Thymus (tissue), 11 donors: ENCODE results near the gene TAS1R2. TPM values are rescaled to one million over a fixed set of nuclear protein-coding genes. Genes with fewer than 3 reads are reported as not detected.

Source experiments
- DNase-seq, 9 donors: peaks; one replicate each; pipeline ENCODE4 v3.0.0-alpha.2; 2013; ENCODE audit warnings: low spot score in 9 of 9, low read depth in 6 of 9, missing footprints in 1 of 9
- H3K27ac ChIP-seq, 2 donors: one replicate each; pipeline ENCODE4 v1.5.1; 2013; ENCODE audit warnings: control low read depth in 1 of 2, low read depth in 1 of 2, low read length in 1 of 2, mild to moderate bottlenecking in 1 of 2, moderate library complexity in 1 of 2
- H3K27me3 ChIP-seq, 2 donors: one replicate each; pipeline ENCODE4 v1.5.1; 2013; ENCODE audit warnings: low read length in 1 of 2; ENCODE audit not compliant: control insufficient read depth in 2 of 2, insufficient read depth in 1 of 2
- H3K36me3 ChIP-seq, 2 donors: one replicate each; pipeline ENCODE4 v1.5.1; 2013; ENCODE audit warnings: low read length in 1 of 2, mild to moderate bottlenecking in 1 of 2, moderate library complexity in 1 of 2; ENCODE audit not compliant: control insufficient read depth in 2 of 2, insufficient read depth in 2 of 2
- H3K4me1 ChIP-seq, 2 donors: one replicate each; pipeline ENCODE4 v1.5.1; 2013; ENCODE audit warnings: low read length in 2 of 2; ENCODE audit not compliant: control insufficient read depth in 2 of 2, insufficient read depth in 2 of 2
- H3K4me3 ChIP-seq, 2 donors: one replicate each; pipeline ENCODE4 v1.5.1; 2013; ENCODE audit warnings: low read length in 2 of 2, control low read depth in 1 of 2, mild to moderate bottlenecking in 1 of 2
- H3K9me3 ChIP-seq, 2 donors: one replicate each; pipeline ENCODE4 v1.5.1; 2013; ENCODE audit warnings: low read length in 1 of 2, mild to moderate bottlenecking in 1 of 2; ENCODE audit not compliant: control insufficient read depth in 2 of 2, insufficient read depth in 1 of 2
- WGBS: extraction: QIAGEN DNeasy Blood & Tissue Kit; methylation state at CpG from one replicate; pipeline ENCODE4 v1.1.7; 2013; 5-methylcytosine and 5-hydroxymethylcytosine counted together
- polyA plus RNA-seq: library from polyadenylated mRNA; stranded (reverse); fragments of 200-250 nt; gene quantifications from one replicate; pipeline ENCODE4 v1.2.3, GENCODE V29; 2013
- total RNA-seq: library from RNA; stranded (reverse); fragments of 120-200 nt; gene quantifications from one replicate; pipeline ENCODE4 v1.2.4, GENCODE V29; 2013
- donor health status: healthy.

TAS1R2 gene
- total and polyA plus RNA-seq, 2 donors: 0.02 TPM; not detected in 1

DNA sequence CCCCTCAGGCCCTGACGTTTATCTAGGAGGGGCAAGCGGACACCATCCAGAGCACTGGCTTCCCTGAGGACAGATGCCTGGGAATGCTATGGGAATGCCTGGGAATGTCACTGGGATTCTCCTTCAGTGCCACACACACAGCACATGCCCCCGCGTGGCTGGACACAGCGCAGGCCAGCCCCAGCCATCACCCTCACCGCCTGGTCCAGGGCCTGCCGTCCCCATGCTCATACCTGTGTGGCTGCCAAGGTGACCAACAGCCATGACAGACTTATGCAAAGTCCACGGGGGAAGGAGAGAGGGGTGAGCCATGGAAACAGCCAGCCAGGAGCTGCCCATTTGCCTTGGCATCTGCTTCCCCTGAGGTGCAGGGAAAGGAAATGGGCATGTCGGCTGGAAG, 5.7 kb upstream of the TAS1R2 start:
- Histone ChIP-seq H3K36me3 (no peaks in the 10 kb centered on the region), H3K9me3 (no peaks in the 10 kb centered on the region), H3K4me1 (no peaks in the 10 kb centered on the region), H3K4me3 (no peak overlapping the region), H3K27me3 (peaks cover 0 to 10% of the 10 kb centered on the region in 2 donors), H3K27ac (no peak overlapping the region)
- 82% methylated on average over 9 of the region's 9 CpGs for WGBS
- no peak for DNase-seq

GRCh38 chr1:18861590-18861989, 2.1 kb upstream of the TAS1R2 start:
- no peaks in the 10 kb centered on the region for H3K36me3 ChIP-seq
- 85% methylated on average over 8 of the region's 8 CpGs for WGBS
- H3K4me3 ChIP-seq: no peak overlapping the region
- peaks cover 0 to 10% of the 10 kb centered on the region in 2 donors for H3K27me3 ChIP-seq
- no peaks in the 10 kb centered on the region for H3K4me1 ChIP-seq
- no peak overlapping the region for H3K27ac ChIP-seq
- H3K9me3 ChIP-seq: no peaks in the 10 kb centered on the region
- no peak for DNase-seq

DNA sequence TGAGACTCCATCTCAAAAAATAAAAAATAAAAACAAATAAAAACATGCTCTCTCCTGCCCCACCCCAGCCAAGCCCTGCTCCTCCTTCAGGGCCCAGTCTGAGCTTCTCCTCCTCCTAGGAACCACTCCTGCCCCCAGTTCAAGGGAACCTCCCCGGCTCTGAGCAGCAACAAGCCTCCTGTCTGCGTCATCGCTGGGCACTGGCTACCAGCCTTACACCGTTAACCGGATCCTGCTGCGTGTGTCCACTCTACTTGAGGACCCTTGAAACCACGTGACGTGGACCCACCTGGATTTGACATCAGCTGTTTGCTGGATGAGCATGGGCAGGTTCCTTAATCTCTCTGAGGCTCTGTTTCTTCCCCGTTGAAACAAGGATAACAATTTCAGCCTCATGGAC, 1.6 kb upstream of the TAS1R2 start:
- peaks cover 0 to 10% of the 10 kb centered on the region in 2 donors for H3K27me3 ChIP-seq
- no peaks in the 10 kb centered on the region for H3K36me3 ChIP-seq
- no peaks in the 10 kb centered on the region for H3K9me3 ChIP-seq
- DNase-seq: no peak
- no peaks in the 10 kb centered on the region for H3K4me1 ChIP-seq
- no peak overlapping the region for H3K27ac ChIP-seq
- no peak overlapping the region for H3K4me3 ChIP-seq
- WGBS: 83% methylated on average over 9 of the region's 9 CpGs

GRCh38 chr1:18858070-18858688, 1.3 kb downstream of the TAS1R2 start:
- no peak overlapping the region for H3K27ac ChIP-seq
- no peak overlapping the region for H3K4me3 ChIP-seq
- H3K9me3 ChIP-seq: no peaks in the 10 kb centered on the region
- H3K27me3 ChIP-seq: no peaks in the 10 kb centered on the region
- no peaks in the 10 kb centered on the region for H3K4me1 ChIP-seq
- H3K36me3 ChIP-seq: no peaks in the 10 kb centered on the region
- WGBS: 92% methylated on average over 7 of the region's 7 CpGs
- DNase-seq: no peak

GRCh38 chr1:18856435-18856834, 3.0 kb downstream of the TAS1R2 start:
- Histone ChIP-seq H3K4me3 (no peak overlapping the region), H3K27ac (no peak overlapping the region), H3K27me3 (peaks cover 0 to 3% of the 10 kb centered on the region in 2 donors), H3K9me3 (no peaks in the 10 kb centered on the region), H3K4me1 (no peaks in the 10 kb centered on the region), H3K36me3 (no peaks in the 10 kb centered on the region)
- no peak for DNase-seq
- WGBS: 94% methylated on average over 1 of the region's 1 CpG

GRCh38 chr1:18855573-18855972, 3.9 kb downstream of the TAS1R2 start:
- DNase-seq: no peak
- WGBS: 86% methylated on average over 6 of the region's 6 CpGs
- no peaks in the 10 kb centered on the region for H3K36me3 ChIP-seq
- no peaks in the 10 kb centered on the region for H3K4me1 ChIP-seq
- H3K9me3 ChIP-seq: no peaks in the 10 kb centered on the region
- H3K27me3 ChIP-seq: peaks cover 0 to 3% of the 10 kb centered on the region in 2 donors
- no peak overlapping the region for H3K4me3 ChIP-seq
- H3K27ac ChIP-seq: no peak overlapping the region

DNA sequence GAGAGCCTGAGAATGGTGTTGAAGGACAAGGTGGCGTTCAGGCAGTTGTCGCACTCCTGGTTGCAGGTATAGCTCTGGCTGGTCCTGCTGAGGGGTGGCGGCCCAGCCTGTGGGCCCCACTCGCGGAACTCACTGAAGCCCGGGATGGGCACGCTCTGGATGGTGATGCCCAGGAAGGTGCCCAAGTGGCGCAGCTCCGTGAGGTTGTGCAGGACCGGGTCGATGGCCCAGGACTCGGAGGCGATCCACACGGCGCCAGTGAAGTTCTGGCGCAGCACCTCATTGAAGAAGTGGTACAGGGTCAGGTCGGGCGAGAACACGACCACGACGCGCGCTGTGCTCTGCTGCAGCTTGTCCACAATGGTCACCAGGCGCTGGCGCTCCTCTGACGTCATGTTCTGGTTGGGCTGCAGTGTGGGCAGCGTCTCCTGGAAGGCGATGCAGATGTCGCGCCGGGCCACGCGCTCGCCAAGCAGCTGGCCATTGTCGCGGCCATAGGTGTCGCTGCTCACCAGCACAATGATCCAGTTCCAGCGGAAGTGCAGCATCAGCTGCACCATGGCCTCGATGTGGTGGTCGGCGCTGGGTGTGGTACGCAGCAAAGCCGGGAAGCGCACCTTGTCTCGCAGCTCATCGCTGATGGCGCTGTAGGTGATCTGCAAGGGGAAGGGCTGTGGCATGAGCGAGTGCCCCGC, 5.0 kb downstream of the TAS1R2 start:
- no peak for DNase-seq
- Histone ChIP-seq H3K36me3 (no peaks in the 10 kb centered on the region), H3K9me3 (no peaks in the 10 kb centered on the region), H3K4me1 (no peaks in the 10 kb centered on the region), H3K27ac (no peak overlapping the region), H3K4me3 (no peak overlapping the region), H3K27me3 (peaks cover 0 to 3% of the 10 kb centered on the region in 2 donors)
- 91% methylated on average over 49 of the region's 49 CpGs for WGBS

DNA sequence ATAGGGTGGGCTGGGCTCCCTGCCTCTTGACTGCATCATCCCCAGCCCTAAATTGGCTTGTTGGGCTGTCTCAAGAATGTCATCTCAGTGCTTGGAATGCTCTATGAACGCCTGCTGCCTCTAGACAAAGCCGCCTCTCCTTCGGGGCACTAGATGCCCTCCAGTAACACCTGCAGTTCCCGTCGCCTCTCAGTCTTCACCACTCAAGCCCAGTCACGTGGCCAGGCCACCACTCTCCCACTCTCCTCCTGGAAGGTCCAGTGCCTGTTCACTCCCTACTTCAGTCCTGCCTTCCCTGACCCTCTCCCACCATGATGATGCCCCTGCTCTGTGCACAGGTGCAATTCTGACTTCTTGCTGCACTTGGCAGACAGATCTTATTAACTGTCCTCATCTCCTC, 7.0 kb downstream of the TAS1R2 start:
- no peaks in the 10 kb centered on the region for H3K4me1 ChIP-seq
- H3K36me3 ChIP-seq: no peaks in the 10 kb centered on the region
- DNase-seq: no peak
- WGBS: 64% methylated on average over 6 of the region's 6 CpGs
- H3K4me3 ChIP-seq: no peak overlapping the region
- H3K27ac ChIP-seq: no peak overlapping the region
- no peaks in the 10 kb centered on the region for H3K9me3 ChIP-seq
- H3K27me3 ChIP-seq: peaks cover 0 to 3% of the 10 kb centered on the region in 2 donors

- no peaks in the 10 kb centered on the region for H3K4me1 ChIP-seq
- no peaks in the 10 kb centered on the region for H3K36me3 ChIP-seq
- no peaks in the 10 kb centered on the region for H3K9me3 ChIP-seq
- no peak for DNase-seq
- peaks cover 0 to 3% of the 10 kb centered on the region in 2 donors for H3K27me3 ChIP-seq
- 75% methylated on average over 11 of the region's 11 CpGs for WGBS
- H3K27ac ChIP-seq: no peak overlapping the region
- no peak overlapping the region for H3K4me3 ChIP-seq
Measured at GRCh38 chr1:18849261-18849711, 10.2 kb downstream of the TAS1R2 start.
